ENCODE data around the gene PTPRN2. TPM values are rescaled to one million over a fixed set of nuclear protein-coding genes. Genes with fewer than 3 reads are reported as not detected.

Gene PTPRN2
- total RNA-seq, 5 donors from 2014 or later (not counting 1 experiment from before 2014, with no cell fraction given) = 0.60 to 1.7 (median 0.82) TPM

GRCh38 chr7:158369866-158370265 is 217.8 kb downstream of the PTPRN2 start:
- H3K9me3 ChIP-seq = no peaks in the 10 kb centered on the region
- no peaks in the 10 kb centered on the region for H3K36me3 Mint-ChIP-seq
- 91% methylated on average over 11 of the region's 16 CpGs for WGBS (ENCODE audit: insufficient coverage)
- H3K4me3 ChIP-seq (ENCODE audit: control insufficient read depth in 1 of 2, extremely low read depth in 1 of 2, low read length in 1 of 2) = no peak overlapping the region
- H3K27me3 ChIP-seq (replicated peaks in 1 of 2; ENCODE audit: control insufficient read depth in 2 of 2, extremely low read depth in 1 of 2, insufficient read depth in 2 of 2, low read length in 1 of 2) = peaks cover 0 to 24% of the 10 kb centered on the region in 2 experiments
- H3K4me3 Mint-ChIP-seq = no peak overlapping the region
- ChIA-PET CTCF (no interaction called here), POLR2A (no interaction called here)
- DNase-seq (no peak), ATAC-seq (replicated peaks in 1 of 4) (no peak)
- peaks cover 0 to 1% (median 0%) of the 10 kb centered on the region in 3 donors for H3K9me3 Mint-ChIP-seq
- peaks cover 8 to 16% of the 10 kb centered on the region in 2 donors for H3K27me3 Mint-ChIP-seq
- H3K4me1 ChIP-seq (ENCODE audit: control insufficient read depth in 1 of 2, extremely low read depth in 1 of 2, insufficient read depth in 2 of 2, low read length in 2 of 2) = no peaks in the 10 kb centered on the region
- no peaks in the 10 kb centered on the region for H3K36me3 ChIP-seq (ENCODE audit: control insufficient read depth in 2 of 2, extremely low read depth in 1 of 2, insufficient read depth in 1 of 2, low read length in 1 of 2)
- no peak overlapping the region for H3K27ac Mint-ChIP-seq
- H3K27ac ChIP-seq (ENCODE audit: low read length) = no peak overlapping the region
- no peaks in the 10 kb centered on the region for H3K4me1 Mint-ChIP-seq

- peaks cover 0 to 7% (median 0%) of the 10 kb centered on the region in 3 donors for H3K9me3 Mint-ChIP-seq
- H3K4me1 Mint-ChIP-seq = no peaks in the 10 kb centered on the region
- WGBS (ENCODE audit: insufficient coverage) = no CpG with 5 or more reads among the region's 6 CpGs
- DNase-seq (no peak), ATAC-seq (replicated peaks in 1 of 4) (no peak)
- H3K27ac Mint-ChIP-seq = no peak overlapping the region
- peaks cover 0 to 24% of the 10 kb centered on the region in 2 experiments for H3K27me3 ChIP-seq (replicated peaks in 1 of 2; ENCODE audit: control insufficient read depth in 2 of 2, extremely low read depth in 1 of 2, insufficient read depth in 2 of 2, low read length in 1 of 2)
- ChIA-PET POLR2A (no interaction called here), CTCF (no interaction called here)
- no peaks in the 10 kb centered on the region for H3K36me3 ChIP-seq (ENCODE audit: control insufficient read depth in 2 of 2, extremely low read depth in 1 of 2, insufficient read depth in 1 of 2, low read length in 1 of 2)
- H3K4me3 ChIP-seq (ENCODE audit: control insufficient read depth in 1 of 2, extremely low read depth in 1 of 2, low read length in 1 of 2) = no peak overlapping the region
- no peak overlapping the region for H3K4me3 Mint-ChIP-seq
- H3K9me3 ChIP-seq = no peaks in the 10 kb centered on the region
- no peaks in the 10 kb centered on the region for H3K36me3 Mint-ChIP-seq
- peaks cover 3 to 12% of the 10 kb centered on the region in 2 donors for H3K27me3 Mint-ChIP-seq
- no peaks in the 10 kb centered on the region for H3K4me1 ChIP-seq (ENCODE audit: control insufficient read depth in 1 of 2, extremely low read depth in 1 of 2, insufficient read depth in 2 of 2, low read length in 2 of 2)
- no peak overlapping the region for H3K27ac ChIP-seq (ENCODE audit: low read length)
Measured at GRCh38 chr7:158369290-158369689, 218.3 kb downstream of the PTPRN2 start.

- H3K4me1 Mint-ChIP-seq = no peaks in the 10 kb centered on the region
- ChIA-PET POLR2A (no interaction called here), CTCF (no interaction called here)
- no peak overlapping the region for H3K4me3 Mint-ChIP-seq
- Histone ChIP-seq H3K27ac (ENCODE audit: low read length) (no peak overlapping the region), H3K4me1 (ENCODE audit: control insufficient read depth in 1 of 2, extremely low read depth in 1 of 2, insufficient read depth in 2 of 2, low read length in 2 of 2) (no peaks in the 10 kb centered on the region), H3K9me3 (no peaks in the 10 kb centered on the region), H3K36me3 (ENCODE audit: control insufficient read depth in 2 of 2, extremely low read depth in 1 of 2, insufficient read depth in 1 of 2, low read length in 1 of 2) (no peaks in the 10 kb centered on the region), H3K27me3 (replicated peaks in 1 of 2; ENCODE audit: control insufficient read depth in 2 of 2, extremely low read depth in 1 of 2, insufficient read depth in 2 of 2, low read length in 1 of 2) (peaks cover 0 to 16% of the 10 kb centered on the region in 2 experiments), H3K4me3 (ENCODE audit: control insufficient read depth in 1 of 2, extremely low read depth in 1 of 2, low read length in 1 of 2) (no peak overlapping the region)
- WGBS (ENCODE audit: insufficient coverage) = 45% methylated on average over 6 of the region's 7 CpGs
- ATAC-seq (replicated peaks in 1 of 4) (no peak), DNase-seq (no peak)
- H3K36me3 Mint-ChIP-seq = no peaks in the 10 kb centered on the region
- peaks cover 0 to 4% of the 10 kb centered on the region in 2 donors for H3K27me3 Mint-ChIP-seq
- H3K27ac Mint-ChIP-seq = no peak overlapping the region
- peaks cover 0 to 8% (median 0%) of the 10 kb centered on the region in 3 donors for H3K9me3 Mint-ChIP-seq
Measured at GRCh38 chr7:158368449-158368848, 219.2 kb downstream of the PTPRN2 start.

GRCh38 chr7:158367634-158367982 is 220.0 kb downstream of the PTPRN2 start:
- Histone ChIP-seq H3K27ac (ENCODE audit: low read length) (no peak overlapping the region), H3K4me3 (ENCODE audit: control insufficient read depth in 1 of 2, extremely low read depth in 1 of 2, low read length in 1 of 2) (no peak overlapping the region), H3K27me3 (replicated peaks in 1 of 2; ENCODE audit: control insufficient read depth in 2 of 2, extremely low read depth in 1 of 2, insufficient read depth in 2 of 2, low read length in 1 of 2) (peaks cover 0 to 13% of the 10 kb centered on the region in 2 experiments), H3K36me3 (ENCODE audit: control insufficient read depth in 2 of 2, extremely low read depth in 1 of 2, insufficient read depth in 1 of 2, low read length in 1 of 2) (no peaks in the 10 kb centered on the region), H3K9me3 (no peaks in the 10 kb centered on the region), H3K4me1 (ENCODE audit: control insufficient read depth in 1 of 2, extremely low read depth in 1 of 2, insufficient read depth in 2 of 2, low read length in 2 of 2) (no peaks in the 10 kb centered on the region)
- Mint-ChIP-seq H3K4me1 (no peaks in the 10 kb centered on the region), H3K27ac (no peak overlapping the region), H3K4me3 (no peak overlapping the region), H3K27me3 (peaks cover 0 to 4% of the 10 kb centered on the region in 2 donors), H3K36me3 (no peaks in the 10 kb centered on the region), H3K9me3 (peaks cover 0 to 8% (median 0%) of the 10 kb centered on the region in 3 donors)
- ChIA-PET POLR2A (no interaction called here), CTCF (no interaction called here)
- no peak for DNase-seq
- WGBS (ENCODE audit: insufficient coverage) = 53% methylated on average over 2 of the region's 3 CpGs
- no peak for ATAC-seq (replicated peaks in 1 of 4)

DNA sequence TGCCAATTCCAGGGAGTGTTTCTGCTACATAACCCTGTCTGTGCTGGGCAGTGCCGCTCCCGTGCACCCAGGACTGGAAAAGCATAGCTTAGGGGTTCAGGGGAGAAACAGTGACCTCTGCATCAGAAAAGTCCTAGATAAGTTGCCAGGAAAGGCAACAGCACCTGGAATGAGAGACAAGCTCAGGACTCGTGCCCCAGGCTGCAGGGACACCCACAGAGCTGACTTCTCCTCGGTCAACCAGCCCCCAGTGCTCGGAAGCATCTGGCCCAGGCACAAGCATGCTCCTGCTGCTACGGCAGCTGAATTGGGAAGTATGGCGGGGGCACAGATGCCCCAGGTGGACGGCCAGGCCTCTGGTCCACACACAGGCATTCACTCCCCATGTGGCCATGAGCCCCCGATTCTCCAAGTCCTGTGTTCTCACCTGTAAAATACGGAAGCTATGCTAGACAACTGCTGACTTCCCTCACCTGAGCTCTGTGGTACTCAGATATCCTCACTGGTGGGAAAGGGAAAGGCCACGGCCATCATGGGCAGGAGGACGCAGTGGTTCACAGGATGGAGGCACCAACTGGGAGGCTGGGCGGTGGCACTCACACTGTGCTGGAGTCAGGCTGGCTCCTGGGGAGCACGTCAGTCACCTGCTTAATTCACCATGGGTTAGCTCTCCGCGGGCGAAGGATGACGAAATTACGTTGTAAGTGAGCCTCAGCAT is 220.5 kb downstream of the PTPRN2 start:
- Histone ChIP-seq H3K9me3 (no peaks in the 10 kb centered on the region), H3K4me1 (ENCODE audit: control insufficient read depth in 1 of 2, extremely low read depth in 1 of 2, insufficient read depth in 2 of 2, low read length in 2 of 2) (no peaks in the 10 kb centered on the region), H3K4me3 (ENCODE audit: control insufficient read depth in 1 of 2, extremely low read depth in 1 of 2, low read length in 1 of 2) (no peak overlapping the region), H3K36me3 (ENCODE audit: control insufficient read depth in 2 of 2, extremely low read depth in 1 of 2, insufficient read depth in 1 of 2, low read length in 1 of 2) (no peaks in the 10 kb centered on the region), H3K27ac (ENCODE audit: low read length) (no peak overlapping the region), H3K27me3 (replicated peaks in 1 of 2; ENCODE audit: control insufficient read depth in 2 of 2, extremely low read depth in 1 of 2, insufficient read depth in 2 of 2, low read length in 1 of 2) (peaks cover 0 to 10% of the 10 kb centered on the region in 2 experiments)
- H3K27me3 Mint-ChIP-seq = peaks cover 0 to 4% of the 10 kb centered on the region in 2 donors
- no peak overlapping the region for H3K27ac Mint-ChIP-seq
- peaks cover 0 to 8% (median 0%) of the 10 kb centered on the region in 3 donors for H3K9me3 Mint-ChIP-seq
- DNase-seq (no peak), ATAC-seq (replicated peaks in 1 of 4) (no peak)
- POLR2A ChIA-PET = no interaction called here
- CTCF ChIA-PET = no interaction called here
- H3K36me3 Mint-ChIP-seq = no peaks in the 10 kb centered on the region
- no peaks in the 10 kb centered on the region for H3K4me1 Mint-ChIP-seq
- no peak overlapping the region for H3K4me3 Mint-ChIP-seq
- WGBS (ENCODE audit: insufficient coverage) = 80% methylated on average over 13 of the region's 19 CpGs

DNA sequence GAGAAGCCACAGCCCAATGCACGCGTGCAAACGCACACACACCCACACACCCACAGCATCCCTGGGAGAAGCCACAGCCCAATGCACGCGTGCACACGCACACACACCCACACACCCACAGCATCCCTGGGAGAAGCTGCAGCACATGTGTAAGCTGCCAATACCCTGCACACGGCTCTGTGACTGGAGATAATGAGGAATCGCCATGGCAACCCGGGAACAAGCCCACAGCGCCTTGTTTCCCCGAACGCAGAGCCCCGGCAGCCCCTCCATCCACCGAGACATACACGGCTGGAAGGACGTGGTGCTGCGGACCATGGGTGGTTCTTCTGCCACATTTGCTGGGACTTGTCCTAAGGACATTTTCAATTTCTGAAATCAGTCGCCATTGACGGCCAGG is 221.3 kb downstream of the PTPRN2 start:
- CTCF ChIA-PET = no interaction called here
- Mint-ChIP-seq H3K27ac (no peak overlapping the region), H3K4me3 (no peak overlapping the region), H3K4me1 (no peaks in the 10 kb centered on the region), H3K9me3 (peaks cover 0 to 8% (median 0%) of the 10 kb centered on the region in 3 donors), H3K27me3 (peaks cover 3 to 4% of the 10 kb centered on the region in 2 donors), H3K36me3 (no peaks in the 10 kb centered on the region)
- POLR2A ChIA-PET = no interaction called here
- H3K27me3 ChIP-seq (replicated peaks in 1 of 2; ENCODE audit: control insufficient read depth in 2 of 2, extremely low read depth in 1 of 2, insufficient read depth in 2 of 2, low read length in 1 of 2) = peaks cover 0 to 10% of the 10 kb centered on the region in 2 experiments
- H3K36me3 ChIP-seq (ENCODE audit: control insufficient read depth in 2 of 2, extremely low read depth in 1 of 2, insufficient read depth in 1 of 2, low read length in 1 of 2) = no peaks in the 10 kb centered on the region
- 90% methylated on average over 19 of the region's 19 CpGs for WGBS (ENCODE audit: insufficient coverage)
- H3K27ac ChIP-seq (ENCODE audit: low read length) = no peak overlapping the region
- H3K4me3 ChIP-seq (ENCODE audit: control insufficient read depth in 1 of 2, extremely low read depth in 1 of 2, low read length in 1 of 2) = no peak overlapping the region
- ATAC-seq (replicated peaks in 1 of 4) = no peak
- no peaks in the 10 kb centered on the region for H3K4me1 ChIP-seq (ENCODE audit: control insufficient read depth in 1 of 2, extremely low read depth in 1 of 2, insufficient read depth in 2 of 2, low read length in 2 of 2)
- H3K9me3 ChIP-seq = no peaks in the 10 kb centered on the region
- DNase-seq = no peak
